GM18519 (cell line): ENCODE measurements around the gene ELF3.
"Not testable (repeated sequence)": the region's sequence is repeated elsewhere in the genome, so short reads cannot be mapped to it uniquely, and the experiment has no call there.

Experiments used
- ATAC-seq: cut with Tn5 transposase; IDR thresholded peaks from one replicate; pipeline ENCODE4 v1.9.1; 2021; ENCODE audit warnings: mild to moderate bottlenecking, moderate library complexity; ENCODE audit not compliant: unreplicated experiment, low FRiP score

ELF3 gene

DNA sequence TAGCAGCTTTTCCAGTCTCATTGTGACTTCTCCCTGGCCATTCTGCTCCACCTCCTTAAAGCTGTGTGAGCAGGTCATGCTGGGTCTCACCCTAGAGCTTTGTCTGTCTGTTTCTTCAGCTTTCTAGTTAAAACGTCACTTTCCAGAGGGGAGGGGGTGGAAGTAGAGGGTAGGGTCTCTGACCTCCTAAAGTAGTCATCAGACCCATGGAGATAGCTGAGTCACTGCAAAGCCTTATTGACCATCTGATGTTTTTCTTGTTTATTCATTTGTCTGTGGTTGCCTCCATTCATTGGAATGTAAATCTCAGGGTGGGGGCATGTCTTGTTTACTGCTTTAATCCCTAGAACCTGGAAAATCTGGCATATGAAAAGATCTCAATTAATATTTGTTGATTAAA, 52.7 kb downstream of the ELF3 start:
- no peak for ATAC-seq

DNA sequence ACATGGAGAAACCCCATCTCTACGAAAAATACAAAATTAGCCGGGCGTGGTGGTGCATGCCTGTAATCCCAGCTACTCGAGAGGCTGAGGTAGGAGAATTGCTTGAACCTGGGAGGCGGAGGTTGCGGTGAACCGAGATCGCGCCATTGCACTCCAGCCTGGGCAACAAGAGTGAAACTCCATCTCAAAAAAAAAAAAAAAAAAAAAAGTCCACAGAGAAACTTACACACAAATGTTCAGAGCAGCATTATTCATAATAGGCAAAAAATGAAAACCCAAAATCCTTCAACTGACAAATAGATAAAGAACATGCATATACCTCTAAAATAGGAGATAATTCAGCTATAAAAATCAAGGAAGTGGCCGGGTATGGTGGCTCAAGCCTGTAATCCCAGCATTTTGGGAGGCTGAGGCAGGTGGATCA, 54.5 kb downstream of the ELF3 start:
- ATAC-seq: not testable (repeated sequence)
